NCI-H187 treated with DMSO at 0.1 percent for 48 hours (cell line): ENCODE results near the gene A2M.
"Not testable (repeated sequence)": the region's sequence is repeated elsewhere in the genome, so short reads cannot be mapped to it uniquely, and the experiment has no call there.

Experiments used
- DNase-seq: peaks from one replicate; lab custom pipeline; 2025; lab: John Stamatoyannopoulos, UW

Gene A2M

GRCh38 chr12:9115731-9116559 lies at the start of gene A2M:
A2M (minus strand) TSS chr12:9115919; CDS start chr12:9115849, 70 bp downstream.
- DNase-seq: no peak

- DNase-seq: no peak
These were observed 47.7 kb upstream of the A2M start for GRCh38 chr12:9163392-9163791.

GRCh38 chr12:9156119-9156518 lies 40.4 kb upstream of the A2M start:
- DNase-seq: no peak

GRCh38 chr12:9149372-9149771 lies 33.7 kb upstream of the A2M start:
- DNase-seq: no peak

GRCh38 chr12:9148926-9149325 lies 33.2 kb upstream of the A2M start:
- no peak for DNase-seq

- DNase-seq: no peak
These were observed 31.7 kb upstream of the A2M start for GRCh38 chr12:9147461-9147860.

- no peak for DNase-seq
These were observed 29.0 kb upstream of the A2M start for GRCh38 chr12:9144730-9145106.

GRCh38 chr12:9143929-9144729 lies 28.4 kb upstream of the A2M start:
- no peak for DNase-seq

- no peak for DNase-seq
These were observed 27.4 kb upstream of the A2M start for GRCh38 chr12:9143137-9143536.

- DNase-seq: not testable (repeated sequence)
These were observed 24.0 kb upstream of the A2M start for GRCh38 chr12:9139588-9140290.

- DNase-seq: no peak
These were observed 20.2 kb upstream of the A2M start for GRCh38 chr12:9135903-9136310.

GRCh38 chr12:9134981-9135628 lies 19.4 kb upstream of the A2M start:
- no peak for DNase-seq

GRCh38 chr12:9133216-9133916 lies 17.6 kb upstream of the A2M start:
- no peak for DNase-seq

- no peak for DNase-seq
These were observed 16.4 kb upstream of the A2M start for GRCh38 chr12:9132008-9132535.

- DNase-seq: no peak
These were observed 14.5 kb upstream of the A2M start for GRCh38 chr12:9130244-9130643.

- DNase-seq: no peak
These were observed 12.4 kb upstream of the A2M start for GRCh38 chr12:9127936-9128663.

- DNase-seq: no peak
These were observed 11.8 kb upstream of the A2M start for GRCh38 chr12:9127484-9127883.

GRCh38 chr12:9124383-9125031 lies 8.8 kb upstream of the A2M start:
- no peak for DNase-seq

GRCh38 chr12:9123781-9124382 lies 8.2 kb upstream of the A2M start:
- no peak for DNase-seq
